Pulmonary artery endothelial cell (primary cell): ENCODE measurements around the gene CHRND. TPM values are rescaled to one million over a fixed set of nuclear protein-coding genes. Genes with fewer than 3 reads are reported as not detected.
"Not testable (repeated sequence)": the region's sequence is repeated elsewhere in the genome, so short reads cannot be mapped to it uniquely, and the experiment has no call there.

Source experiments
- DNase-seq: peaks from one replicate; pipeline ENCODE4 v3.0.0-alpha.2; 2011; ENCODE audit warnings: low read depth, low spot score
- total RNA-seq: library from RNA; depleted of rRNA; stranded (reverse); fragments of >200 nt; gene quantifications from 2 replicates; pipeline ENCODE4 v1.2.3, GENCODE V29; 2014

The CHRND gene
- total RNA-seq, 1 donor from 2014 or later, result not detected

DNA sequence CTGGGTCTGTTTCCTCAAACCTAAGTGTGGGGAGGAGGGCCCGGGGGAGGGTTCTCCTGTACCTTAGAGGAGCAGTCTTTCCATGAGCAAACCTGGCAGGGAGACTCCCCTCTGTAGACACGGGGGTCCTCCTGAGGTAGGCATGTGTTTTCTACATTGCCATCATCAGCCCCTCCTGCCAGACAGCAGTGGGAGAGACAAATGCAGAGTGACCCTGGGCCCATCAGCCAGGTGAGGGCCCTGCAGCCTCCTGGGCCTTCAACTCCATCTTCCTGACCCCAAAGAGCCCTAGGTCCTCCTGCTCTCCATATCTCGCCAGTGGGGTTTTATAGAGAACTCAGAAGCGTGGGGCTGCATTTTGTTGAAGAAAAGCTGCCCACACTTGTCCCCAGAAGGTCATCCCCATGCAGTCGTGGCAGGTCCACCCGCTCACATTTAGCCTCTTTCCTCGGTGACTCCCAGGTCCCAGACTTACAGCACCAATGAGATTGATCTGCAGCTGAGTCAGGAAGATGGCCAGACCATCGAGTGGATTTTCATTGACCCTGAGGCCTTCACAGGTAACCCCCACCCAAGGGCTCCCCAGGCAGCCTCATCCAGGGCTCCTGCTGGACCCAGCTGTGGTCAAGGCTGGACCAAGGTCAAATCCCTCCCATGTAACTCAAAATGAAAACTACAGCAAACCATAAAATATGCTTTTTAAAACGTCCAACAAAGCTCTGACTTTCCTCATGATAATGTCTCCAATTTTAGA is 16.2 kb downstream of the CHRND start:
- DNase-seq, result no peak

DNA sequence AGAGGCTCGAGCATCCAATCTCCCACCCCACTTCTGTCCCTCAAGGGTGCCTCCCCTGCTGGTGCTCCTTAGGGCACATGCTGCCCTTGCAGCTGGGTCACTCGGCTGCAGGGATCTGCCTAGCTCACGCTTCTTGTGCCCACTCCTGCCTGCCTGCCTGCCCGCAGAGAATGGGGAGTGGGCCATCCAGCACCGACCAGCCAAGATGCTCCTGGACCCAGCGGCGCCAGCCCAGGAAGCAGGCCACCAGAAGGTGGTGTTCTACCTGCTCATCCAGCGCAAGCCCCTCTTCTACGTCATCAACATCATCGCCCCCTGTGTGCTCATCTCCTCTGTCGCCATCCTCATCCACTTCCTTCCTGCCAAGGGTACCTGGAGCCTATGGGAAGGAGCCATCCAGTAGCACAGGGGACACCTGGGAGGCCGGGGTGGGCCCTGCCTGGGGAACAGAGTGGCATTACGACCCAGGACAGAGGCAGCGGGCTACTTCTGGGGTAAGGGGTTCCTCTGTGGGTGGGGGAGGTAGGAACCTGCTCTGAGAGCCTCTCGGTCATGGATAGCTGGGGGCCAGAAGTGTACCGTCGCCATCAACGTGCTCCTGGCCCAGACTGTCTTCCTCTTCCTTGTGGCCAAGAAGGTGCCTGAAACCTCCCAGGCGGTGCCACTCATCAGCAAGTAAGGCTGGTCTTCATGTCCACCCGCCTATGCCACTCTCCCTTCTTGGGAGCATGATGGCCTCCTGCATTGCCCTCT is 16.9 kb downstream of the CHRND start:
- DNase-seq, result no peak

DNA sequence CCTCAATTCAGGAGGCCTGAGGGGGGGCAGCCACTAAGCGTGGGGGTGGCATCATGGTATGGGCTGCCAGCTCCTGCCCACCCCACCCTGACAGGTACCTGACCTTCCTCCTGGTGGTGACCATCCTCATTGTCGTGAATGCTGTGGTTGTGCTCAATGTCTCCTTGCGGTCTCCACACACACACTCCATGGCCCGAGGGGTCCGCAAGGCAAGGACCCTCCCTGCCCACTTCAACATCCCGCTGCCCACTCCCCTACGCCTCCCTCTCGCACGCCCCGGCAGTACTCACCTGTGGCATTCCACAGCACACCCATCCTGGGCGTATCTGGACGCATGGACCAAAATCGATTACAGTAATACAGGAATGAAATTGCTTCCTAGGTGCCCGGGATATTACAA is 17.5 kb downstream of the CHRND start:
- no peak for DNase-seq

DNA sequence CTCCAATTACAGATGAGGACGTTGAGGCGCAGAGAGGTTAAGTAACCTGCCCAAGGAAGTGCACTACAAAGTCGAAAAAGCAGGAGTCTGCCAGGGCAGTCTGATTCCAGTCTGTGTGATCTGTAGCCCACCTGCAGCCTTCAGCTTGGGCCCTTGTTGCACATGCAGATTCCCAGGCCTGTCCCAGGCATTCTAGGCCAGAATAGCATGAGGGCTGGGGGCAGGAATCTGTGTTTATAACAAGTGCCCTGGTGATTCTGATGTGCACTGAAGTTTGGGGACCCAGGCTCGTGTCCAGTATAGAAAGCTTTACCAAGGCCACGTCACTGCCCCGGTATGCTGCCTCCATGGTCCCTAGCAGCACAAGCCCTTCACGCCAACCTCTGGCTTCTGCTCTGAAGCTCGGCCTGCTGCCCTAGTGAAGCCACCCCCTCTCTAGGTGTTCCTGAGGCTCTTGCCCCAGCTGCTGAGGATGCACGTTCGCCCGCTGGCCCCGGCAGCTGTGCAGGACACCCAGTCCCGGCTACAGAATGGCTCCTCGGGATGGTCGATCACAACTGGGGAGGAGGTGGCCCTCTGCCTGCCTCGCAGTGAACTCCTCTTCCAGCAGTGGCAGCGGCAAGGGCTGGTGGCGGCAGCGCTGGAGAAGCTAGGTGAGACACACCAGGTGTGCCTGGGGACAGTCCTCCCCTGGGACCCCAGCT is 18.1 kb downstream of the CHRND start:
- no peak for DNase-seq

DNA sequence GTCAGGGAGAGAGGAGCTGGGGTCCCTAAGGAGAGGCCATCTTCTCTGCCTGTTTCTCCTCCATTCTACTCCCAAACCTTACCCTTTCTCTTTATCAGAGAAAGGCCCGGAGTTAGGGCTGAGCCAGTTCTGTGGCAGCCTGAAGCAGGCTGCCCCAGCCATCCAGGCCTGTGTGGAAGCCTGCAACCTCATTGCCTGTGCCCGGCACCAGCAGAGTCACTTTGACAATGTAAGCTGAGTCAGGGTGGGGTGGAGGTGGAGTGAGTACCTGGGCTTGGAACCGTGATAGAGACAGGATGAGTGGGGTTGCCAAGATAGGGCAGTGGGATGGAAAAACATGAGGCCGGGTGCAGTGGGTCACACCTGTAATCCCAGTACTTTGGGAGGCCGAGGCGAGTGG is 18.7 kb downstream of the CHRND start:
- no peak for DNase-seq

DNA sequence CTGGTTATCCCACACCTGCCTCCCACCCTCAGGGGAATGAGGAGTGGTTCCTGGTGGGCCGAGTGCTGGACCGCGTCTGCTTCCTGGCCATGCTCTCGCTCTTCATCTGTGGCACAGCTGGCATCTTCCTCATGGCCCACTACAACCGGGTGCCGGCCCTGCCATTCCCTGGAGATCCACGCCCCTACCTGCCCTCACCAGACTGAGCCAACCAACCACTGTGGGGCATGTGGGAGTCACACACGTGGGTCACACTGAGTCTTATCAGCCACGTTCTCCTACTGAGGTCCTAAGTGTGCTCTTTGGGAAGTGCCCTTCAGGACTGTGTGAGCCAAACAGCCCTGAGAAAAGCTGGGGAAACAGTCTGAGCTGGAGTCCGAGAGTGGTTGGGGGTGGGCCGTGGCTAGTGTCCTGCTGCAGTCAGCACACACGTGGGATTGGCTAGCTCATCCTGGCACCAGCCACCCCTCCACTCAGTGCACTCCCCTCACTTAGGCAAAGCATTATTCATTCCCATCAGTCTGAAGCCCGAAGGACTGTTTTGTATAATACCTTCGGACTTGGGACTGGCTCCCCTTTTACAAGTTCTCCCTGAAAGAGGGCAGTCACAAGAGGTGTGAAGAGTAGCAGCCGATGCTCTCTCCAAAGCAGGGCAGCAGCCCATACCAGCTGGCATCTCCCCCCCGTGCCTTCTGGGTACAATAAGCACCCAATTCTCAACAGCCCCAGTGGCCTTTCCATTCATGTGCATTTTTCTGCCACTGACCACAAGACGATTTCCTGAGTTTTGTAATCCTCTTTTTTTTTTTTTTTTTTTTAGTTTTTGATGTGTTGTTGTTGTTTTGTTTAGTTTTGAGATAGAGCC is 19.8 kb downstream of the CHRND start:
- no peak for DNase-seq

DNA sequence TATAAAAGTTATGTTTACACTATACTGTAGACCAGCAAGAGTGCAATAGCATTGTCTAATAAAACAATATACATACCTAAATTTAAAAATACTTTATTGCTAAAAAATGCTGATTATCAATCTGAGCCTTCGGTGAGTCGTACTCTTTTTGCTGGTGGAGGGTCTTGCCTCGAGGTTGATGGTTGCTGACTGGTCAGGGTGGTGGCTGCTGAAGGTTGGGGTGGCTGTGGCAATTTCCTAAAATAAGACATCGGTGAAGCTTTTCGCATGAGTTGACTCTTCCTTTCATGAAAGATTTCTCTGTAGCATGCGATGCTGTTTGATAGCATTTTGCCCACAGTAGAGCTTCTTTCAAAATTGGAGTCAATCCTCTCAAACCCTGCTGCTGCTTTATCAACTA is 22.0 kb downstream of the CHRND start:
- DNase-seq, result no peak

DNA sequence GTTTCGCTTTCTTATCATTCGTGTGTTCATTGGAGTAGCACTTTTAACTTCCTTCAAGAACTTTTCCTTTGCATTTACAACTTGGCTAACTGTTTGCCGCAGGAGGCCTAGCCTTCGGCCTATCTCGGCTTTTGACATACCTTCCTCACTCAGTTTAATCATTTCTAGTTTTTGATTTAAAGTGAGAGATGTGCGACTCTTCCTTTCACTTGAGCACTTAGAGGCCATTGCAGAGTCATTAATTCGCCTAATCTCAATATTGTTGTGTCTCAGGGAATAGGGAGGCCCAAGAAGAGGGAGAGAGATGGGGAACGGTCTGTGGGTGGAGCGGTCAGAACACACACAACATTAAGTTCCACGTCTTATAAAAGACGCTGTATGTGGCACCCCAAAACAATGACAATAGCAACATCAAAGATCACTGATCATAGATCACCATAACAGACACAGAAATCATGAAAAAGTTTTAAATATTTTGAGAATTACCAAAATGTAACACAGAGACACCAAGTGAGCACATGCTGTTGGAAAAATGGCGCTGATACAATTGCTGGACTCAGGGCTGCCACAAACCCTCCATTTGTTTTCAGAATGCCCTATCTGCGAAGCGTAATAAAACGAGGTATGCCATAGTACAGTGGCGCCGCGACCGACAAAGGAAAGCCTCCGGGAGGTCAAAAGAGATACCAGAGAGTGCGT is 23.8 kb downstream of the CHRND start:
- no peak for DNase-seq

DNA sequence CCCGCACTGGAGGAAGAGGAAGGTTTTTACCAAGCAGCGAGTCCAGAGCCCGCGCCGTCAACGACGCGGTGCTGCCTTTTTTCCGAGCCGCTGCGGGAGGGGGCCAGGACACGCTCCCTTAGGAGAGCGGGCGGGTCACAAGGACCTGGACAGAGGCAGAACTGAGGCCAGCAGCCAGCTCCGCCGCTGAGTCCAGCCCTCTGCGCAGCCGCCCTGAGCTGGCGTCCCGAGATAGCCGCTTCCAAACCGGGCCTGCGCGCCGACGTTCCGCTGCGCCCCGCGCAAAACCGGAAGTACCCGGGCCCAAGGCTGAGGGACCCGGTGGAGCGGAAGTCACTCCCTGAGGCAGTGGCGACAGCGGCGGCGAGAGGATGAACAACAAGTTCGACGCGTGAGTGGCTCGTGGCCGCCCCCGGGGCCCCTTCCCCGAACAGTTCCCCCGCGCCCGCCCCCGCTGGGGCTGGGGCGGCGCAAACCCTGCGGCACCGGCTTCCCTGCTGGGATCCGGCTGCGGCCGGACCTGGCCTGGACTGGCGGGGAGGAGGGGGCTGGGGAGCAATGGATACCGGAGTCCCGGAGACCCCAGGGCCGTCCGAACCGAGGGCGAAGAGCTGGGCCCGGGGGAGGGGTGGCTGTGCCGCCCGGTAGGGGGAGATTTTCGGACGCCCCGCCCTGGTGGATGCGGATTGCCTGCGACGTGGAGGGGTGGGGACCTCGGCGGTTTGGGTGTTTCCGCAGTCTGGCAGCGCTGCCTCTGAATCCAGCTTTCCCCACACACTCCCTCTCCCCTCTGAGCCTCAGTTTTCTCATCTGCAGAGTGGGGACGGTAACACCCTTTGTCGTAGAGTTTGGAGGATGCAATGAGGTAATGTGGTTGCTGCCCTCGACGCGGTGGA is 24.6 kb downstream of the CHRND start, which contains the start of the genes EIF4E2 and TIGD1:
EIF4E2 (plus strand) TSS at position 336 of the 896 bp plus-strand sequence; CDS start at position 372, 36 bp downstream.
TIGD1 (minus strand) TSS at position 204 of the 896 bp plus-strand sequence. CDS start 675 bp downstream, outside the sequence.
- peak; percentile 73 for DNase-seq

DNA sequence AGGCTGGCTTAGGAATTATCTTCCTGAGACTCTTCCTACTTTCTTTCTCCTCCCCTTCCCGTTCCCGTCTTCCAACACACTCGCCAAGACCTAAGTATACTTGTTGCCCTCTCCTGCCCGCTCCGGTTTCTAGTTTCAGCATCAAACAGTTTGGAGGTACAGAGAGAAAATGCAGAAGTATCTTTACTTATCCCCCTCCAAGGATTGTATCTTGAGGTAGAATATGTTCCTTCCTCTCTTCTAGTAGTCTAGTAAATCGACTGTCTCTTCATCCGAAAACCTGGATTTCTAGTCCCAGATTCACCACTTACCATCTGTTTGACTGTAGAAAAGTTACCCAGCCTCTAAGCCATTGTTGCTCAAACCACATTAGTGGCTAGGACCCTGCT is 25.3 kb downstream of the CHRND start:
- DNase-seq, result no peak

DNA sequence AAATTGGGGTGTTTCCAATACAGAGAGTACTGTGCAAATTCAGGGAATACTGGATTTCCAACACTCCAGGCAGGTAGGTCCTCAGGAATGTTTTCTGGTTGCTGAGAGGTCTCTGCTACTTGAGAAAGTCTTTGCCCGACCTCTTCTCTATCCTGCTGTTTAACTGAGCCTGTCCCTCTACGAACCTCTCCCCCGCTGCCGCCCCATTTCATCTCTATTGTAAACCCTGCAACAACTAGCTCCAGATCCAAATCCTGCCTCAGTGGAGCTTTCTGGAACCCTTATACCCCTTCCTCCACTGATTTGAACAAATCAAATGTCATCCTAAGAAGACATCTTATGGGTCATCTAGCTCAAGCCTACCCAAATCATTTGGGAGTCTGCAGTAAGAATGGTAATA is 25.8 kb downstream of the CHRND start:
- no peak for DNase-seq

DNA sequence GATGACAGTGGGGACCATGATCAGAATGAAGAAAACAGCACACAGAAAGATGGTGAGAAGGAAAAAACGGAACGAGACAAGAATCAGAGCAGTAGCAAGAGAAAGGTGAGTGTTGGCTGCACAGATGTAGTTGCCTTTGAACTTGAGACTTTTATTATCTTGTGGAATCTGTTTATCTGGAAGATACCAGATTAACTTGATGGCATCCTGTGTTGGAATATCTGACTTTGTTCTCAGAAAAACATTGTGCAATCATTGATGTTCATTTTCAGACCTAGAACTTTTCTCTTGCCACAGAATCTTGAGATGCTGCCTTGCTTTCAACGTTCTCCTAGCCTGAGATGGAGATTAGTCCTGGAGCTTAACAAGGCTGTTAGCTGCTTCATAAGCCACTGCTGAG is 30.5 kb downstream of the CHRND start:
- no peak for DNase-seq

DNA sequence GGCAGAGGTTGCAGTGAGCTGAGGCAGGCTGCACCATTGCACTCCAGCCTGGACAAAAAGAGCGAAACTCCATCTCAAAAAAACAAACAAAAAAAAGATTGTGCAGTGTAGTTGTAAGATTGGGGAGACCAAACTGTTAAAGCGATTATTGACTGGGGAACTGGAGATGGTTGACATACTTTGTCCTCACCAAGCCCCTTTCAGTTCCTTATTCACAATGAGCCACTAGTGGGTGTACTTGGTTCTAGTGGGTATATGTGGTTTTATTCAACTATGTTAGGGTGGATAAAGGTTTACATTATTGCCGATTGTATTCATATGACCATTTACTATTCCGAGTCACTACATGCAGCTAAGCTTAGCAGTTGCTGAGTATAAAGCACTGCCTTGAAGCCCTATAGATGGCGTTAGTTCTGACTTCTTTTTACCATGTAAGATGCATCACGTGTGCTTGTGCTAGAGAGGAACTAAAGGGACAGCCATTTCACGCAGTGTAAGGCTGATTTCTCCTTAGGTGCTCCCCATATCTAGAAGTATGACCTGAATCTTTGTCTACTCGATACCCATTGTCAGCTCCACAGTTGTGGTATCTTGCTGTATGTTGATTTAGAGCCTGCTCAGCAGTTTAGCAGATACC is 36.7 kb downstream of the CHRND start:
- no peak for DNase-seq

DNA sequence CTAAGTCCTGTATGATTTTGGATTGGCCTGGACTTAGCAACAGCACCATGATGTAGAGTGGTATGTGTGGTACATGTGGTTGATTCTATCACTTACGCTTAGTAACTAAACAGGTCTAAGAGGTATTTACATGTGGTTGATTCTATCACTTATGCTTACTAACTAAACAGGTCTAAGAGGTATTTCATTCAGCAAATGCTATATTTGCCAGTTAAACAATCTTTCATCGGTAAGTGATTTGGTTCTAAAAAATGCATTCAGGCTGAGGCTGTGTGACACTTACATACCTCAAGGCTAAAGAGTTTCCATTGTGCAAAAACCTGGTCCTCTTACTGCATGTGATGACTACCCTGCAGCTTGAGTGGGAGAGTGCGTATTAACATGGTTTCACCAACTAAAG is 37.6 kb downstream of the CHRND start:
- DNase-seq, result no peak

DNA sequence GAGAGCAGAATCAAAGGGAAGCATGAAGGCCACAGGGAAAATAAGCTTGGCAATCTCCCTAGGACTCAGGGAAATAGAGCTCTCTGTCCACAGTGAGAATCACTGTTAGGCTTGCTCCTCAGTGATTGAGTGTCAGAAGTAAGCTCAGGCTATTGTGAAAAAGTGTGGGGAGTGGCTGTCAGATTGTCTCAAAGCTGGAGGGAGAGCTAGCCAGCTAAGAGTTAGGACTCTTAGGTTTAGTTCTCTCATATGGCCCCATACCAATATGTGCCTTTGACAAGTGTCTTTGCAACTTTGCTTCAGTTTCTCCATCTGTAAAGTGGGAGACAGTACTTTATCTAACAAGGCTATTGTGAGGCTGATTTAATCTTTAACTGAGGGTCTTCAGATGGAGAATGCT is 41.8 kb downstream of the CHRND start:
- no peak for DNase-seq

DNA sequence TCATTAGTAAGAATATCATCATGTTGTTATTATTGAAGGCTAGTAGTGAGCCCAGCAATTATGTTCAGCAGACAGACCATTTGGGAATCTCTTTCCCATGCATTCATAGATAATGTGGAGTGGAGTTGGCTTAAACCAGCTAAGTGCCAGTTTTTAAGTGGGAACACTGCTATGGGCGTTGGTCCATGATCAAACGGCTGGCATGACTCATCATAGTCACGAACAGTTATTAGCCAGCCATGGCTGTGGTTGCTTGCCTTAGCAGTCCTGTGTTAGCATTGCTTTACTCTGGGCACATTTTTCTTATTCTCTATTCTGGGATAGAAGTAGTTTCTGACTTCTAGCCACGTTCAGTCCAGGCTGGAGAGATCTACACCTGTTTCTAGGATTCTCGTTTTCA is 42.2 kb downstream of the CHRND start:
- DNase-seq, result no peak

DNA sequence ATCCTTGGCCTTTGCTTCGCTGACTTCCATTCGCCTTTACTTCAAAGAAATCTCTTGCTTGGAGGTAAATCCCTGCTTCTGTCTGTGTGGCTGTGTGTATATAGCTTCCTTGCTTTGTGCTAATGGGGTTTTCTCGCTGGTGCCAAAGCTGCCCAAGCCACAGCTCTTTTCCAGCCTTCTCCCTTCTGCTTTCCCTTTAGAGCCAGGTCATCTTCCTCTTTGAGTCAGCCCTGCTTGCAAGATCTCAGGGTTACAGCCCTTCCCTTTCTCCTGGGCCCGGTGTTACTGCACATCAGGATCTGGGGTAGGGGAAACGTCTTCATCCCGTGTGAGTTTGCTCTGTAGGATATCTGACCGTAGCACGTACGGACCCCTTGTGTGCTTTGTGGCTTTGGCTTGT is 43.6 kb downstream of the CHRND start:
- DNase-seq, result no peak

DNA sequence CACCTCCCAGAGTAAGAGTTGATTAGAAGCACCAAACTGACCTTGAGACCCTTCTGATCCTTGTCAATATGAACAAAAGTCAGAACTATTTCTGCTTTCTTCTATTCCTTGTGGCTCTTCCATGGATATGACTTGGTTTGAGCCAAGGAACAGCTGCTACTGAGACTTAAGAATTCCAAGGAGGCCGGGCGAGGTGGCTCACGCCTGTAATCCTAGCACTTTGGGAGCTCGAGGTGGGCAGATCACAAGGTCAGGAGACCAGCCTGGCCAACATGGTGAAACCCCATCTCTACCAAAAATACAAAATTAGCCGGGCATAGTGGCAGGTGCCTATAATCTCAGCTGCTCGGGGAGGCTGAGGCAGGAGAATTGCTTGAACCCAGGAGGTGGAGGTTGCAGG is 44.5 kb downstream of the CHRND start:
- DNase-seq, result not testable (repeated sequence)

DNA sequence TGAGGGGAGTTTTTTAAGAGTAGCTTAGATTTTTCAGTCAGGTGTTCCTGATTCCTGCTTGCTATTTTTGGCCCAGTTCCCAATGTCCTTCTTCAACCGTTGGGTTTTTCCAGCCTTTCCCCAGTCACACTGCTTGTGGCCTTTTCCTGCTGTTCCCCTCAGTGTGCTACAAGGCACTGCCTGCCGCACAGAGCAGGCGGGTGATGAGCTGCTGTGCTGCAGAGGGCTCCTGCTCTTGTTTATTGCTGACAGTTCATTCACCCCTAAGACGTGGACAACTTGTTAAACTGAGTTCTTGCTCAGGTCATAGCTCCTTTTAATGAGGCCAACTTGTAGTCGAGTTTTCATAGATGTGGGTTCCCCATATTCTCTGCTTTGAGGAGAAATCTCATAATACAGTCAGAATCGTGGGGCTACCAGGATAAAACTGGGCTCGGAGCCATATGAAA is 45.1 kb downstream of the CHRND start:
- no peak for DNase-seq
